Measurements from ENCODE around the gene RTL10.

RTL10 gene

GRCh38 chr22:19879246-19879570, 24.5 kb upstream of the RTL10 start:
- no peak for TF ChIP-seq EP300 (IDR thresholded peaks at IDR 0.05; ENCODE audit: borderline replicate concordance)
- no peak for TF ChIP-seq CEBPB (IDR thresholded peaks at IDR 0.05)
- no peak for TF ChIP-seq REST (IDR thresholded peaks at IDR 0.05; ENCODE audit: low read depth)
- no peak for TF ChIP-seq MAX (IDR thresholded peaks at IDR 0.05)
- no peak for TF ChIP-seq FOXM1 (IDR thresholded peaks at IDR 0.05; ENCODE audit: borderline replicate concordance, low read depth)
- TF ChIP-seq EGR1 (IDR thresholded peaks at IDR 0.05) = no peak
- TF ChIP-seq TCF12 (IDR thresholded peaks at IDR 0.05; ENCODE audit: low read depth) = no peak
- TF ChIP-seq ZBTB7A (IDR thresholded peaks at IDR 0.05; ENCODE audit: low read depth) = no peak
- no peak for TF ChIP-seq RAD21 (IDR thresholded peaks at IDR 0.05; ENCODE audit: low read depth)
- no peak for TF ChIP-seq CREB1 (IDR thresholded peaks at IDR 0.05; ENCODE audit: low read depth)
- no peak for TF ChIP-seq USF1 (IDR thresholded peaks at IDR 0.05)
- TF ChIP-seq TAF1 (IDR thresholded peaks at IDR 0.05; ENCODE audit: low read depth) = no peak
- TF ChIP-seq YY1 (IDR thresholded peaks at IDR 0.05; ENCODE audit: low read depth) = no peak
- TF ChIP-seq NFIC (IDR thresholded peaks at IDR 0.05) = no peak
- TF ChIP-seq TEAD4 (IDR thresholded peaks at IDR 0.05) = no peak

- 0 out of 2 replicates have a peak, but pooled peaks have one; percentile 16 for TF ChIP-seq REST (IDR thresholded peaks at IDR 0.05; ENCODE audit: low read depth)
- TF ChIP-seq EP300 (IDR thresholded peaks at IDR 0.05; ENCODE audit: borderline replicate concordance) = no peak
- no peak for TF ChIP-seq CEBPB (IDR thresholded peaks at IDR 0.05)
- no peak for TF ChIP-seq ZBTB7A (IDR thresholded peaks at IDR 0.05; ENCODE audit: low read depth)
- no peak for TF ChIP-seq TCF12 (IDR thresholded peaks at IDR 0.05; ENCODE audit: low read depth)
- TF ChIP-seq RAD21 (IDR thresholded peaks at IDR 0.05; ENCODE audit: low read depth) = no peak
- TF ChIP-seq YY1 (IDR thresholded peaks at IDR 0.05; ENCODE audit: low read depth) = no peak
- no peak for TF ChIP-seq MAX (IDR thresholded peaks at IDR 0.05)
These were observed 24.0 kb upstream of the RTL10 start for GRCh38 chr22:19878461-19879245.

- TF ChIP-seq USF1 (IDR thresholded peaks at IDR 0.05) (no peak), NFIC (IDR thresholded peaks at IDR 0.05) (no peak)
These were observed 23.1 kb upstream of the RTL10 start for GRCh38 chr22:19877626-19878339.

- no peak for TF ChIP-seq EGR1 (IDR thresholded peaks at IDR 0.05)
These were observed 22.4 kb upstream of the RTL10 start for GRCh38 chr22:19876941-19877625.

- TF ChIP-seq NFIC (IDR thresholded peaks at IDR 0.05) = no peak
- no peak for TF ChIP-seq USF1 (IDR thresholded peaks at IDR 0.05)
- peak; percentile 28; the same call in 1 of the 2 replicates for TF ChIP-seq RAD21 (IDR thresholded peaks at IDR 0.05; ENCODE audit: low read depth)
- no peak for TF ChIP-seq ZBTB7A (IDR thresholded peaks at IDR 0.05; ENCODE audit: low read depth)
- TF ChIP-seq TAF1 (IDR thresholded peaks at IDR 0.05; ENCODE audit: low read depth) = no peak
- no peak for TF ChIP-seq TCF12 (IDR thresholded peaks at IDR 0.05; ENCODE audit: low read depth)
These were observed 21.8 kb upstream of the RTL10 start for GRCh38 chr22:19876314-19876940.

Measured in Ishikawa (cell line).